Ishikawa (cell line): Measurements from ENCODE around the gene TPRG1.

Experiments
- CEBPB ChIP-seq: IDR thresholded peaks from 2 replicates; pipeline ENCODE4 v1.6.1; 2012
- CREB1 ChIP-seq: IDR thresholded peaks from 2 replicates; pipeline ENCODE4 v1.6.1; 2012; ENCODE audit warnings: low read depth
- EGR1 ChIP-seq: IDR thresholded peaks from 2 replicates; pipeline ENCODE4 v1.6.1; 2012
- EP300 ChIP-seq: IDR thresholded peaks from 2 replicates; pipeline ENCODE4 v1.6.1; 2012; ENCODE audit warnings: borderline replicate concordance
- FOXM1 ChIP-seq: IDR thresholded peaks from 2 replicates; pipeline ENCODE4 v1.6.1; 2012; ENCODE audit warnings: low read depth, borderline replicate concordance
- NFIC ChIP-seq: IDR thresholded peaks from 2 replicates; pipeline ENCODE4 v1.6.1; 2012
- RAD21 ChIP-seq: IDR thresholded peaks from 2 replicates; pipeline ENCODE4 v1.6.1; 2012; ENCODE audit warnings: low read depth
- REST ChIP-seq: IDR thresholded peaks from 2 replicates; pipeline ENCODE4 v1.6.1; 2012; ENCODE audit warnings: low read depth, mild to moderate bottlenecking
- TAF1 ChIP-seq: IDR thresholded peaks from 2 replicates; pipeline ENCODE4 v1.6.1; 2012; ENCODE audit warnings: low read depth, mild to moderate bottlenecking
- TCF12 ChIP-seq: IDR thresholded peaks from 2 replicates; pipeline ENCODE4 v1.6.1; 2012; ENCODE audit warnings: low read depth
- TEAD4 ChIP-seq: IDR thresholded peaks from 2 replicates; pipeline ENCODE4 v1.6.1; 2012
- YY1 ChIP-seq: IDR thresholded peaks from 2 replicates; pipeline ENCODE4 v1.6.1; 2012; ENCODE audit warnings: low read depth
- ZBTB7A ChIP-seq: IDR thresholded peaks from 2 replicates; pipeline ENCODE4 v1.6.1; 2012; ENCODE audit warnings: low read depth
- TF ChIP-seq, protein P1 (sequence below): IDR thresholded peaks from 2 replicates; pipeline ENCODE4 v1.6.1; 2012
- TF ChIP-seq, protein P2 (sequence below): IDR thresholded peaks from 2 replicates; pipeline ENCODE4 v1.6.1; 2012

Gene TPRG1

GRCh38 chr3:189132839-189133238, 38.9 kb upstream of the TPRG1 start:
- no peak for TF ChIP-seq CEBPB
- no peak for TF ChIP-seq NFIC
- TF ChIP-seq, protein P1, sequence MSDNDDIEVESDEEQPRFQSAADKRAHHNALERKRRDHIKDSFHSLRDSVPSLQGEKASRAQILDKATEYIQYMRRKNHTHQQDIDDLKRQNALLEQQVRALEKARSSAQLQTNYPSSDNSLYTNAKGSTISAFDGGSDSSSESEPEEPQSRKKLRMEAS = no peak
- no peak for TF ChIP-seq EGR1
- TF ChIP-seq, protein P2, sequence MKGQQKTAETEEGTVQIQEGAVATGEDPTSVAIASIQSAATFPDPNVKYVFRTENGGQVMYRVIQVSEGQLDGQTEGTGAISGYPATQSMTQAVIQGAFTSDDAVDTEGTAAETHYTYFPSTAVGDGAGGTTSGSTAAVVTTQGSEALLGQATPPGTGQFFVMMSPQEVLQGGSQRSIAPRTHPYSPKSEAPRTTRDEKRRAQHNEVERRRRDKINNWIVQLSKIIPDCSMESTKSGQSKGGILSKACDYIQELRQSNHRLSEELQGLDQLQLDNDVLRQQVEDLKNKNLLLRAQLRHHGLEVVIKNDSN = no peak

- TF ChIP-seq CEBPB = no peak
- no peak for TF ChIP-seq YY1
- TF ChIP-seq CREB1 = no peak
- no peak for TF ChIP-seq TCF12
- TF ChIP-seq ZBTB7A = no peak
- TF ChIP-seq FOXM1 = no peak
- no peak for TF ChIP-seq EP300
- TF ChIP-seq TEAD4 = no peak
- TF ChIP-seq TAF1 = no peak
- TF ChIP-seq EGR1 = no peak
- TF ChIP-seq, protein P2 = no peak
- TF ChIP-seq, protein P1 = no peak
- no peak for TF ChIP-seq REST
- TF ChIP-seq NFIC = no peak
- no peak for TF ChIP-seq RAD21
These were observed 38.0 kb upstream of the TPRG1 start for GRCh38 chr3:189133768-189134167.

GRCh38 chr3:189137416-189137815, 34.4 kb upstream of the TPRG1 start:
- TF ChIP-seq, protein P1 = no peak
- no peak for TF ChIP-seq EGR1
- TF ChIP-seq RAD21 = no peak
- TF ChIP-seq CEBPB = no peak
- TF ChIP-seq CREB1 = no peak
- TF ChIP-seq NFIC = no peak
- no peak for TF ChIP-seq TEAD4
- TF ChIP-seq TCF12 = no peak
- no peak for TF ChIP-seq EP300
- no peak for TF ChIP-seq REST
- TF ChIP-seq YY1 = no peak

GRCh38 chr3:189138901-189139610, 32.7 kb upstream of the TPRG1 start:
- TF ChIP-seq EGR1 (no peak), ZBTB7A (no peak), REST (no peak), RAD21 (no peak), CREB1 (no peak), TEAD4 (no peak), TAF1 (no peak)

- TF ChIP-seq YY1 (no peak), TEAD4 (no peak), RAD21 (no peak)
- TF ChIP-seq, protein P2 = no peak
These were observed 32.2 kb upstream of the TPRG1 start for GRCh38 chr3:189139611-189139940.
